ENCODE measurements around the gene NEDD1. TPM values are rescaled to one million over a fixed set of nuclear protein-coding genes. Genes with fewer than 3 reads are reported as not detected.

The NEDD1 gene
- total RNA-seq, 1 donor from 2014 or later: 17.7 TPM

DNA sequence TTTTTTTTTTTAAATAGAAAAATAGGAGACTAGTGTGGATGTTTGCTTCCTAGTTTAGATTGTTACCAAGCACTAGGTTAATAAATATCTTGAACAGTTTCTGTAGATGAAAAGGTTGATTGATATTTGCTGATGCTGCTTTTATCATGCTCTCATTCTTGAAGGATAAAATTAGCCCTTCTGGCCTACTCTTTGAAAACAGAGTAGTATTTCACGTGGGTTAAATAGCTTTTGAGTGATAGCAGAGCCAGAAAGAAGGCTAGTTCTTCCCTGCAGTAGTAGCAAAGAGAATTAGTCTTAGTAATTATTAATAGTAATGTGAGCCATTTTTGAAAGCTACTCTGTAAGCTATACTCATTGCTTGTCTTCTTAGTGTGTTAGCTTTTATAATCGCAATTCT, 5.2 kb downstream of the NEDD1 start:
- peaks cover 9% of the 10 kb centered on the region for H3K4me1 ChIP-seq

DNA sequence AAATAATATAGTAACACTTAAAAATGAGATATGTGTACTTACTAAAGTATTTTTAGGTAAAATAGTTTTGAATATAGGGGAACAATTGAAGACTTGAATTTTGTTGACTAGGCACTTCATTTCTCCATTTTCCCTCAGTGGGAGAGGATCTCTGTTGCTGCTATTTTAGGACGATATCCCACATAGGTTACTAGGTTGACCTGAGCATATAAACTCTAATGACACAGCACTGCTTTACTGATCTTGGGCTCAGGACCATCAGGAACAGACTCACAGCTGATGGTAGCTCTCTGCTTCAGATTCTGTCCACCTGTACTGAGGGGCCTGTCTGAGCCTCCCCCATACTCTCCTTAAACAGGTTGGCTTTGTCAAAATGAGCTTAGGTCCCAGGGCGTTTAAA, 5.9 kb downstream of the NEDD1 start:
- Histone ChIP-seq H3K4me1 (peaks cover 7% of the 10 kb centered on the region), H3K9me3 (no peaks in the 10 kb centered on the region), H3K27me3 (ENCODE audit: low read depth) (no peaks in the 10 kb centered on the region), H3K4me3 (no peak overlapping the region), H3K36me3 (no peaks in the 10 kb centered on the region), H3K27ac (no peak overlapping the region)
- TF ChIP-seq, protein P1, sequence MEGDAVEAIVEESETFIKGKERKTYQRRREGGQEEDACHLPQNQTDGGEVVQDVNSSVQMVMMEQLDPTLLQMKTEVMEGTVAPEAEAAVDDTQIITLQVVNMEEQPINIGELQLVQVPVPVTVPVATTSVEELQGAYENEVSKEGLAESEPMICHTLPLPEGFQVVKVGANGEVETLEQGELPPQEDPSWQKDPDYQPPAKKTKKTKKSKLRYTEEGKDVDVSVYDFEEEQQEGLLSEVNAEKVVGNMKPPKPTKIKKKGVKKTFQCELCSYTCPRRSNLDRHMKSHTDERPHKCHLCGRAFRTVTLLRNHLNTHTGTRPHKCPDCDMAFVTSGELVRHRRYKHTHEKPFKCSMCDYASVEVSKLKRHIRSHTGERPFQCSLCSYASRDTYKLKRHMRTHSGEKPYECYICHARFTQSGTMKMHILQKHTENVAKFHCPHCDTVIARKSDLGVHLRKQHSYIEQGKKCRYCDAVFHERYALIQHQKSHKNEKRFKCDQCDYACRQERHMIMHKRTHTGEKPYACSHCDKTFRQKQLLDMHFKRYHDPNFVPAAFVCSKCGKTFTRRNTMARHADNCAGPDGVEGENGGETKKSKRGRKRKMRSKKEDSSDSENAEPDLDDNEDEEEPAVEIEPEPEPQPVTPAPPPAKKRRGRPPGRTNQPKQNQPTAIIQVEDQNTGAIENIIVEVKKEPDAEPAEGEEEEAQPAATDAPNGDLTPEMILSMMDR (IDR thresholded peaks at IDR 0.05): no peak
- intact Hi-C loops (cut with DNase I): no loop called here
- ATAC-seq (no peak), DNase-seq (no peak)

More for the DNA sequence above, 5.2 kb downstream of the NEDD1 start:
- intact Hi-C loops (cut with DNase I): no loop called here
- no peaks in the 10 kb centered on the region for H3K27me3 ChIP-seq (ENCODE audit: low read depth)
- no peak overlapping the region for H3K4me3 ChIP-seq
- no peak for ATAC-seq
- DNase-seq: no peak
- no peaks in the 10 kb centered on the region for H3K9me3 ChIP-seq
- H3K27ac ChIP-seq: no peak overlapping the region
- H3K36me3 ChIP-seq: no peaks in the 10 kb centered on the region
- TF ChIP-seq, protein P1 (IDR thresholded peaks at IDR 0.05): no peak

DNA sequence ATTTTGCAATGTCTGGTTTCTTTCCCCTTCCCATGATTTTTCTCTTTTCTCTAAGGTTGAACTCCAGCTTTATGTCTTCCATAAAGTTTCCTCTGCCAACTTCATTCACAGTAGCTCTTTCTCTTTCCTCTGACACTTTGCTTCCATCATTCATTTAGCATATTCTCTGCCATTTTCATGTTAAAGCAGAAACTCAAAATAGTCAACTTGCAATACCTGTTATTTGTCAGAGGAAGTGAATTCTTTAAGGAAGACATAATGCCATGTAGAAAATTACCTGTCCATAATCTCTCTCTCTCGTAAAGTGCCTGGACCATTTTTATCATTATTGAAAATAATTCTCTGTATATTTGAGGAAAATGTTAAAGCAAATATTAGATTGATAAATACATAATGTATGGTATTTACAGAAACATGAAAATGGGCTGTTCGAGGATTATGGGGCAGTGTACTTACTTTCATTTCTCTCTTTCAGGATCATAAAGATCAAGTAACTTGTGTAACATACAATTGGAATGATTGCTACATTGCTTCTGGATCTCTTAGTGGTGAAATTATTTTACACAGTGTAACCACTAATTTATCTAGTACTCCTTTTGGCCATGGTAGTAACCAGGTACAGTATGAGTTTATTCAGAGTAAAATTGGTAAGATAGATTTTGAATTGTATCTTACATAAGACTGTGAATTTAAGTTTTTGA, 12.6 kb downstream of the NEDD1 start:
- Histone ChIP-seq H3K4me1 (no peaks in the 10 kb centered on the region), H3K27me3 (ENCODE audit: low read depth) (no peaks in the 10 kb centered on the region), H3K9me3 (no peaks in the 10 kb centered on the region), H3K4me3 (no peak overlapping the region), H3K27ac (no peak overlapping the region), H3K36me3 (peaks cover 9% of the 10 kb centered on the region)
- TF ChIP-seq, protein P1 (IDR thresholded peaks at IDR 0.05): no peak
- ATAC-seq: no peak
- DNase-seq: no peak
- intact Hi-C loops (cut with DNase I): no loop called here

DNA sequence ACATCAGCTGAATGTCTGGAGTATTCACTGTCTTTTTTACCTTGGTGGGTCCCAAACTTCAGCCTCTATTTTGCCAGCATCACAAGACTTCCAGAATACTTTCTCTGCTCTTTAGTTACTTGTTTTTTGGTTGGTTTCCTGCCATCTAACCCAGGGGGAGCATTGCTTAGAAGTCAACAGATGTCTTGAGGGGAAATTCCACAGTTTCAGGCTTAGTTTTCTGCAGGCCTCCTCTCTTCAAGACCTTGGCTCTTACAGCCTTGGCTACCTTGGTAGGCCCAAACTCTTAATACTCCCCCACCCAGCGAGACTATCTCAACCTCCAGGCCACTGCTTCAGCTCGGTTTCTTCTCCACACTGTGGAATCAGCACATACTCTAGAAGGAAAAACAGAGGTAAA, 41.7 kb downstream of the NEDD1 start:
- no peak for DNase-seq
- H3K27ac ChIP-seq: no peak overlapping the region
- H3K27me3 ChIP-seq (ENCODE audit: low read depth): no peaks in the 10 kb centered on the region
- no peak overlapping the region for H3K4me3 ChIP-seq
- intact Hi-C loops (cut with DNase I): no loop called here
- H3K9me3 ChIP-seq: no peaks in the 10 kb centered on the region
- no peaks in the 10 kb centered on the region for H3K4me1 ChIP-seq
- peaks cover 47% of the 10 kb centered on the region for H3K36me3 ChIP-seq
- ATAC-seq: no peak
- TF ChIP-seq, protein P1 (IDR thresholded peaks at IDR 0.05): no peak

DNA sequence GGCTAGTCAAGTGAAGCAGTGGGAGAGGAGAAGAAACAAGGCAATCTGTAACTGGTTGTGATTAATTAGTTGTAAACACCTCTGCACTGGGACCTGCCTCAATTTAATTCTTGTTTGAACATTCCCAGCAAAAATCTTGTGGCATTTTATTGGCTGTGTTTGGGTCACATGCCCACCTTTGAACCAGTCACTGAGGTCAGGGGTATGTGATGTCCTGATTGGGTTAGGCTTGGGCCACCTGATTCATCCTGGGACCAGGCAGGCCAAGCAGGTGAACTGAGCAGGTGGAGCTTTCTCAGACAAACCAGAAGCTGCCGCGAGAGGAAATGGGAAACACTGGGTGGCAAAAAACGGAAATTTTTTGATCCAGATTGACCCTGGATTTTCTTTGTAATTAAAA, 72.5 kb downstream of the NEDD1 start:
- no peaks in the 10 kb centered on the region for H3K9me3 ChIP-seq
- intact Hi-C loops (cut with DNase I): no loop called here
- no peak overlapping the region for H3K27ac ChIP-seq
- DNase-seq (no peak), ATAC-seq (no peak)
- no peaks in the 10 kb centered on the region for H3K36me3 ChIP-seq
- no peaks in the 10 kb centered on the region for H3K4me1 ChIP-seq
- TF ChIP-seq, protein P1 (IDR thresholded peaks at IDR 0.05): no peak
- H3K27me3 ChIP-seq (ENCODE audit: low read depth): no peaks in the 10 kb centered on the region
- H3K4me3 ChIP-seq: no peak overlapping the region
